ENCODE results near the gene SCN5A. TPM values are rescaled to one million over a fixed set of nuclear protein-coding genes. Genes with fewer than 3 reads are reported as not detected.
A peak's percentile ranks its signal among the peaks of the same experiment; 100 is the strongest.

Gene SCN5A
- total RNA-seq, 4 donors from 2014 or later: 0.39 to 0.42 TPM; not detected in 2

- no peak overlapping the region for H3K4me3 ChIP-seq (ENCODE audit: low read depth, poor library complexity, severe bottlenecking)
- intact Hi-C loops (cut with DNase I; ENCODE audit: low total_unique reads): no loop called here
- 84 to 87% methylated on average over 9 of the region's 9 CpGs for WGBS, 2 donors
- TF ChIP-seq CTCF (IDR thresholded peaks at IDR 0.05) (no peak), POLR2A (IDR thresholded peaks at IDR 0.05) (no peak)
- peak in 1 of 2 donors; percentile 34 for DNase-seq (ENCODE audit: low spot score in 2 of 2)
These were observed 70.9 kb downstream of the SCN5A start for GRCh38 chr3:38578551-38578950.

DNA sequence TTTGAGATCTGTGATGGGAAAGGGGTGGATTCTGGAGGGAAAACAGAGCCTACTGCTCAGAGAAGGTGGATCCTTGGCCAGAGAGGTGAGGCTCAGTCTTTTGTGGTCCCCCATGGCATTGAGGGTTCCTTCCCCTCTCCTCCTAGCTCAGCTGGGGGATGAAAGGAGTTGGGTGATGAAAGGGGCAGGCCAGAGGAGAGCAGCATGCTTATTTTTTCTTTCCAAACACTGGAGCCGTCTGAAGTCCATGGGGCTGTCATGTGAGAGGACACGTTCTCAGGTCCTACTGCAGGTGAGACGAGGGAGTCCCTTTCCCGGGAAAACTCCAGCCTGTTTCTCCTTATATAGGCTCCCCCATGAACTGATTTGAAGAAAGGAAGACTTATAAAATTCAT, 71.4 kb downstream of the SCN5A start:
- H3K4me3 ChIP-seq (ENCODE audit: low read depth, poor library complexity, severe bottlenecking): no peak overlapping the region
- no peak for TF ChIP-seq POLR2A (IDR thresholded peaks at IDR 0.05)
- TF ChIP-seq CTCF (IDR thresholded peaks at IDR 0.05): no peak
- peak in 1 of 2 donors; percentile 46 for DNase-seq (ENCODE audit: low spot score in 2 of 2)
- WGBS, 2 donors: 79 to 89% methylated on average over 4 of the region's 4 CpGs
- intact Hi-C loops (cut with DNase I; ENCODE audit: low total_unique reads): no loop called here

- TF ChIP-seq CTCF (IDR thresholded peaks at IDR 0.05) (no peak), POLR2A (IDR thresholded peaks at IDR 0.05) (no peak)
- WGBS, 2 donors: 73 to 85% methylated on average over 8 of the region's 8 CpGs
- no peak overlapping the region for H3K4me3 ChIP-seq (ENCODE audit: low read depth, poor library complexity, severe bottlenecking)
- intact Hi-C loops (cut with DNase I; ENCODE audit: low total_unique reads): no loop called here
- peak in 1 of 2 donors; percentile 68 for DNase-seq (ENCODE audit: low spot score in 2 of 2)
These were observed 72.0 kb downstream of the SCN5A start for GRCh38 chr3:38577371-38578080.

DNA sequence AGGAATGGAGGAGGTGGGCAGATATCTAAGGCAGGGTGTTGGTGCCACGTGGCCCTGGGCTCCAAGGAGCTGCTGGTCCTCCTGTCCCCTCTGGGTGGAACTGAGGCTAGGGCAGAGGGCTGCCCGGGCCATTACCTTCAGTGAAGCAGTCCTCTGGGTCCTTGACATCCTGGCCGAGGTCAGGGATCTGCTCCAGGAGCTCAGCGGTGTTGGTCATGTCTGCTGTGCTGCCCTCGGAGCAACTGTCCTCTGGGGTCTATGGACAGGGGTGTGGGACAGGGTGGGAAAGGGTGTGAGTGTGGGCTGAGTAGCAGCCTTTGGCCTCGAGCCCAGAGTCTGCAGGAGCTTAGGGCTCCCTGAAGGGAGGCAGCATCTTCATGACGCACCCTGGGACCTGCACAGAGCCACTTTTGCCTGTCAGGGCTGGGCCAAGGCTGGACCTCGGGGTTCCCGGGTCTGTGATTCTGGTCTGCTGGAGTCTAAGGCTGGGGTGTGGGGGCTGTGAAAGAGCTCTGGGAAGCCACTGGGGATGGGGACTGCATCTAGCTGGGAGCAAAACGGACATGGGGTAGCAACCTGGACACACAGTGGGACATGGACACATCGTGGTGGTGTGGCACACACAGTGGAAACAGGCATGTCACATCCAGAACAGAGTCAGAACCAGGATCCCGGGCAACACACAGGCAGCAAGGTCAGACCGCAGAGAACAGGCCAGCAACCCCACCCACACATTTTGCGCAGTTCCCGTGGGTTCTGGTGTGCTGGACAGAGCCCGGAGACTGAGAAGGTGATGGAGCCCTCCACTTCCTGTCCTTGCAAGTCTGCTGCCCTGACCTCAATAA, 72.7 kb downstream of the SCN5A start:
- H3K4me3 ChIP-seq (ENCODE audit: low read depth, poor library complexity, severe bottlenecking): no peak overlapping the region
- intact Hi-C loops (cut with DNase I; ENCODE audit: low total_unique reads): no loop called here
- WGBS, 2 donors: 77 to 78% methylated on average over 13 to 15 of the region's 16 CpGs
- TF ChIP-seq POLR2A (IDR thresholded peaks at IDR 0.05) (no peak), CTCF (IDR thresholded peaks at IDR 0.05) (no peak)
- DNase-seq (ENCODE audit: low spot score in 2 of 2): peak in 1 of 2 donors; percentile 76

DNA sequence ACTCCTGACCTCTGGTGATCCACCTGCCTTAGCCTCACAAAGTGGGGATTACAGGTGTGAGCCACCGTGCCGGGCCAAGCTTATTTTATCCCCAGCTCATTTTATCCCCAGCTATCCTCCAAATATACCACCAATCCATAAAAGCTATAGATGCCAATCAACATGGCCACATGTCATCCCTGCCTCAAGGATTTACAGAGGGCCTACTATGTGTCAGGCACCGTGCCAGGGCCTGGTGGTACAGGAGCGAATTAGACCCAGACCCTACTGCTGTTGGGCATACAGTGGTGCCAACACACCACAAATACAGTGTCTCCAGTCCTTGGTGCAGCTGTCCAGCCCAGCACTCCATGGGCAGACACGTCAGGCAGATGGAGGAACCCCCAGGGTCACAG, 73.4 kb downstream of the SCN5A start:
- intact Hi-C loops (cut with DNase I; ENCODE audit: low total_unique reads): no loop called here
- TF ChIP-seq POLR2A (IDR thresholded peaks at IDR 0.05) (no peak), CTCF (IDR thresholded peaks at IDR 0.05) (no peak)
- H3K4me3 ChIP-seq (ENCODE audit: low read depth, poor library complexity, severe bottlenecking): no peak overlapping the region
- WGBS, 2 donors: 88 to 95% methylated on average over 5 of the region's 5 CpGs
- DNase-seq (ENCODE audit: low spot score in 2 of 2): peak in 1 of 2 donors; percentile 57
